HT1080 (cell line): Measurements from ENCODE around the gene AP1S1. TPM values are rescaled to one million over a fixed set of nuclear protein-coding genes. Genes with fewer than 3 reads are reported as not detected.
"Not testable (repeated sequence)": the region's sequence is repeated elsewhere in the genome, so short reads cannot be mapped to it uniquely, and the experiment has no call there.

ENCODE experiments used
- DNase-seq: peaks from one replicate; pipeline ENCODE4 v3.0.0-alpha.2; 2015; ENCODE audit warnings: low read depth
- total RNA-seq: library from RNA; depleted of rRNA; stranded (reverse); fragments of >200 nt; shearing (Covaris generic); gene quantifications from 2 replicates; pipeline ENCODE4 v1.2.3, GENCODE V29; 2014

Gene AP1S1
- total RNA-seq, 1 experiment from 2014 or later: 184 TPM

GRCh38 chr7:101124376-101125056 lies 29.8 kb upstream of the AP1S1 start:
- peak; percentile 91 for DNase-seq

DNA sequence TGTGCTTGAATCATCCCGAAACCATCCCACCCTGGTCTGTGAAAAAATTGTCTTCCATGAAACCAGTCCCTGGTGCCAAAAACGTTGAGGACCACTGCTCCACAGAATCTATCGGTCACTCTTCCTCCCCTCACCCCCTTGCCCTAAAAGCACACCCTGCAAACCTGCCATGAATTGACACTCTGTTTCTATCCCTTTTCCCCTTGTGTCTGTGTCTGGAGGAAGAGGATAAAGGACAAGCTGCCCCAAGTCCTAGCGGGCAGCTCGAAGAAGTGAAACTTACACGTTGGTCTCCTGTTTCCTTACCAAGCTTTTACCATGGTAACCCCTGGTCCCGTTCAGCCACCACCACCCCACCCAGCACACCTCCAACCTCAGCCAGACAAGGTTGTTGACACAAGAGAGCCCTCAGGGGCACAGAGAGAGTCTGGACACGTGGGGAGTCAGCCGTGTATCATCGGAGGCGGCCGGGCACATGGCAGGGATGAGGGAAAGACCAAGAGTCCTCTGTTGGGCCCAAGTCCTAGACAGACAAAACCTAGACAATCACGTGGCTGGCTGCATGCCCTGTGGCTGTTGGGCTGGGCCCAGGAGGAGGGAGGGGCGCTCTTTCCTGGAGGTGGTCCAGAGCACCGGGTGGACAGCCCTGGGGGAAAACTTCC lies 28.2 kb upstream of the AP1S1 start:
- DNase-seq: peak; percentile 92

GRCh38 chr7:101126651-101127459 lies 27.4 kb upstream of the AP1S1 start, which contains the start of gene SERPINE1:
Gene SERPINE1 (plus strand): TSS chr7:101127104. CDS start chr7:101128394, 1,290 bp downstream.
- DNase-seq: peak; percentile 98

- no peak for DNase-seq
These were observed 26.7 kb upstream of the AP1S1 start for GRCh38 chr7:101127460-101128039.

DNA sequence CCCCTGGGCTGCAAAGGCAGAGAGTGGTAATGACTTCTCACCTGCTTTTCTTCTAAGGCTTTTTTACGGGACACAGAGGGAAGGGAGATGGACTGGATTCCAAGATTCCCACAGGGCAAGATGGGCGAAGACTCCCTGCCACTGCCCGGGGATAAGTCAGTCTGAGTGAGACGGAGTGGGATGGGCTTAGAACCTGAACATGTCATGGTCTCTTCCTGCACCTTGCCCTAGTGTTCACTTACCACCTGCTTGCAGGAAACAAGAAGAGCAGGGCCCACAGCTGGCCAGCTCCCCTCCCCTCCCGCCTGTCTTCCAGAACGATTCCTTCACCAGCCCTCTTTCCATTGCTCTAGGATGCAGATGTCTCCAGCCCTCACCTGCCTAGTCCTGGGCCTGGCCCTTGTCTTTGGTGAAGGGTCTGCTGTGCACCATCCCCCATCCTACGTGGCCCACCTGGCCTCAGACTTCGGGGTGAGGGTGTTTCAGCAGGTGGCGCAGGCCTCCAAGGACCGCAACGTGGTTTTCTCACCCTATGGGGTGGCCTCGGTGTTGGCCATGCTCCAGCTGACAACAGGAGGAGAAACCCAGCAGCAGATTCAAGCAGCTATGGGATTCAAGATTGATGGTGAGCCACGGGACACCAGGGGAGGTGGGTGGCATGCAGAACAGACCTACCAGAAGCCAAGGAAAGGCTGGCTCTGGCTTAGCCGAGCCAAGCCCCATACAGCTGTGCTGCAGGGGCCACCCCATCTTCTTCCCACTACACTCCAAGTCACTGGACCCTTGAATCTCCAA lies 26.0 kb upstream of the AP1S1 start:
- no peak for DNase-seq

- DNase-seq: no peak
These were observed 24.6 kb upstream of the AP1S1 start for GRCh38 chr7:101129603-101130117.

DNA sequence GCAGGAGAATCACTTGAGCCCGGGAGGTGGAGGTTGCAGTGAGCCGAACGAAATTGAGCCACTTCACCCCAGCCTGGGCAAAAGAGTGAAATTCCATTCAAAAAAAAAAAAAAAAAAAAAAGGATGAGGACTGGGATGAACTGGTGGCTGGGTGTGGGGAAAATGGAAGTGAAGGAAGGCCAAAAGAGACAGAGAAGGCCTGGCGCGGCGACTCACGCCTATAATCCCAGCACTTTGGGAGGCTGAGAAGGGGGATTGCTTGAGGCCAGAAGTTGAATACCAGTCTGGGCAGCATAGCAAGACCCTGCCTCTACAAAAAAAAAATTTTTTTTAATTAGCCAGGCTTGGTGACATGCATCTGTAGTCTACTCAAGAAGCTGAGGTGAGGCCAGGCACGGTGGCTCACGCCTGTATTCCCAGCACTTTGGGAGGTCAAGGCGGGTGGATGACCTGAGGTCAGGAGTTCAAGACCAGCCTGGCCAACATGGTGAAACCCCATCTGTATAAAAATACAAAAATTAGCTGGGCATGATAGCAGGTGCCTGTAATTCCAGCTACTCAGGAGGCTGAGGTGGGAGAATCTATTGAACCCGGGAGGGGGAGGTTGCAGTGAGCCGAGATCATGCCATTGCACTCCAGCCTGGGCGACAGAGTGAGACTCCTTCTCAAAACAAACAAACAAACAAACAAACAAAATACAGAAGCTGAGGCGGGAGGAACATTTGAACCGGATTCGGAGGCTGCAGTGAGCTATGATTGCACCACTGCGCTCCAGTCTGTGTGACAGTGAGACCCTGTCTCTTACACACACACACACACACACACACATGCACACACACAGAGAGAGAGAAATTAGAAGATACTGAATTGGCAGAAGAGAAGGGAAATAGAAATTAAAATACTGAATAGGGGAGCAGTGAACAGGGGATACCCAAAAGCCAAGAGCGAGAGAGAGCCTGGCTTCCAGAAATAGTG lies 21.4 kb upstream of the AP1S1 start:
- DNase-seq: not testable (repeated sequence)

DNA sequence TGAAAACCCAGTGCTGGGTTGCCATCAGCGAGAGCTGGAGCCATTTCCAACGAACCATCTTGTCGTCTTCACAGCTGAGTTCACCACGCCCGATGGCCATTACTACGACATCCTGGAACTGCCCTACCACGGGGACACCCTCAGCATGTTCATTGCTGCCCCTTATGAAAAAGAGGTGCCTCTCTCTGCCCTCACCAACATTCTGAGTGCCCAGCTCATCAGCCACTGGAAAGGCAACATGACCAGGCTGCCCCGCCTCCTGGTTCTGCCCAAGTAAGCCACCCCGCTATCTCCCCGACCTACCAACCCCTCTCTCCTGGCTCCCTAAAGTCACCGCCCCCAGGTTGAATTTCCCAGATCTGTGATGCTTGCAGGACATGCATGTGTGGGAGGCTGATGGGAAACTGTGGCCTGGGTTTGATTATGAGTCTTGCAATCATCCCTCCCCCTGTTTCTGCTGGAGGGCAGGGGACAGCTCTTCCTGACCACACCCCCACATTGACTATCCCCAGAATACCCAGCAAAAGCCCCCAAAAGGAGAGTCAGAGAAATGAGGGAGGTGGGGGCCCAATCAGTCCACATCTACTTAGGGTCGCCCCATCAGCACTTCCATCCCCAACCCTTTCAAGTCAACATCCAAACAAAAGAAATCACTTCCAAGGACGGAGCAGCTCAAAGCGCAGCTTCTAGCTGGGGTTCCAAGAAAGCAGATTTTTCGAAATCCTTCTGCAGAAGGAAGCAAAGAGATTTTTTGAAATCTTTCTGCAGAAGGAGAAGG lies 20.5 kb upstream of the AP1S1 start:
- no peak for DNase-seq

DNA sequence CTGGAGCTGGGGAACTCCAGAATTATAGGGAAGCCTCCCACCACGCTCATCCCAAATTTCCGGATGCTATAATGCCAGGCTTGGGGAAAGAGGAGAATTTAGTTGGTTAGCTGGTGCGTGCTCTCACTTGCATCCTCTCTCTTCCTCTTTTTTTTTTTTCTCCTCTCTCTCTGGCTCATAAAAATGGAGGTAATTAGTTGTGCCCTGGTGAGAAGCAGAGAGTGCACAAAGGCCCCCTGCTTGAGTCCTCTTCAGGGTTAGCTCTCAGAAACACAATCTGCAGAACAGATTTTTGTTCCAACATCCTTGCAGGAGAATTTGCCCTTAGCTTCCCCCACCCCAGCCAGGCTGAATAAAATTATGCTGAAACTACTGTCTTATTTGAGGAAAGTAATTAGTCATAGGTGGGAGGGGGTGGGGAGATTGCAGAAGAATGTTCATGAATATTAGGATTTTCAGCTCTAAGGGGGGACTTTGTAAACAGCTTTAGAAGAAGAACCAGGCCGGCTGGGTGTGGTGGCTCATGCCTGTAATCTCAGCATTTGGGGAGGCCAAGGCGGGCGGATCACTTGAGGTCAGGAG lies 19.8 kb upstream of the AP1S1 start:
- DNase-seq: no peak

DNA sequence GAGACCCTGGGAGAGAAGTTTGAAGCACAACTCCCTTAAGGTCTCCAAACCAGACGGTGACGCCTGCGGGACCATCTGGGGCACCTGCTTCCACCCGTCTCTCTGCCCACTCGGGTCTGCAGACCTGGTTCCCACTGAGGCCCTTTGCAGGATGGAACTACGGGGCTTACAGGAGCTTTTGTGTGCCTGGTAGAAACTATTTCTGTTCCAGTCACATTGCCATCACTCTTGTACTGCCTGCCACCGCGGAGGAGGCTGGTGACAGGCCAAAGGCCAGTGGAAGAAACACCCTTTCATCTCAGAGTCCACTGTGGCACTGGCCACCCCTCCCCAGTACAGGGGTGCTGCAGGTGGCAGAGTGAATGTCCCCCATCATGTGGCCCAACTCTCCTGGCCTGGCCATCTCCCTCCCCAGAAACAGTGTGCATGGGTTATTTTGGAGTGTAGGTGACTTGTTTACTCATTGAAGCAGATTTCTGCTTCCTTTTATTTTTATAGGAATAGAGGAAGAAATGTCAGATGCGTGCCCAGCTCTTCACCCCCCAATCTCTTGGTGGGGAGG lies 16.5 kb upstream of the AP1S1 start:
- no peak for DNase-seq

GRCh38 chr7:101138213-101138870 lies 15.9 kb upstream of the AP1S1 start:
- DNase-seq: peak; percentile 97

GRCh38 chr7:101140339-101140699 lies 14.0 kb upstream of the AP1S1 start:
- DNase-seq: peak; percentile 55

DNA sequence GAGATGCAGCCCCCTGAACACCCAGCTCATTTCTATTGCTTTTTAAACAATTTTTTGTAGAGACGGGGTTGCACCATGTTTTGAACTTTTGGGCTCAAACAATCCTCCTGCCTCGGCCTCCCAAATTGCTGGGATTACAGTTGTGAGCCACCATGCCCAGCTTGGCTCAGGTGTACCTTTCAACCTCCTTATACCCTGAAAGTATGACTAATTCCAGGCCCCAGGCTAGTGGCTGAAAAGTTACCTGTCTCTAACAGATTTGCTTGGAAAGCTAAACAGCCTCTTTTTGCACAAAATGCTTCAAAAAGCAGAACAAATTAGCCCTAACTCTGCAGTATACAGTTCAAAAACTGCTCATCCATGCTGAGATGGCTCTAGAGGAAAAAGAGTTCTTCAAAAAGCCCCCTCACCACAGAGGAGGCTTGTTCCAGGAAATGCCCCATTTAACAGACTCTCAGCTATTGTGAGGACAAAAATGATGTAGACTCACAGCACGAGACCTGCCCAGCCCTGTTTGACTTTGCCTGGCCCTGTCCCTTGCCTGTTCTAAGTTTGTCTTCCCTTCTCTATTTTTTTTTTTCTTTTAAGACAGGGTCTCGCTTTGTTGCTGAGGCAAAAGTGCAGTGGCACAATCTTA lies 13.4 kb upstream of the AP1S1 start:
- DNase-seq: no peak

- DNase-seq: no peak
These were observed 2.2 kb upstream of the AP1S1 start for GRCh38 chr7:101151908-101152651.

GRCh38 chr7:101154693-101155102 lies 422 bp downstream of the AP1S1 start:
- DNase-seq: no peak

GRCh38 chr7:101155303-101155702 lies 1.0 kb downstream of the AP1S1 start:
- no peak for DNase-seq
